ENCODE data around the gene TMPRSS3.

The TMPRSS3 gene

GRCh38 chr21:42387843-42388340 is 8.0 kb downstream of the TMPRSS3 start:
- no peak for DNase-seq (ENCODE audit: low spot score)

GRCh38 chr21:42387164-42387563 is 8.7 kb downstream of the TMPRSS3 start:
- DNase-seq (ENCODE audit: low spot score) = no peak

- no peak for DNase-seq (ENCODE audit: low spot score)
These were observed 9.7 kb downstream of the TMPRSS3 start for GRCh38 chr21:42386034-42386591.

- no peak for DNase-seq (ENCODE audit: low spot score)
These were observed 10.2 kb downstream of the TMPRSS3 start for GRCh38 chr21:42385619-42386018.

- DNase-seq (ENCODE audit: low spot score) = no peak
These were observed 10.9 kb downstream of the TMPRSS3 start for GRCh38 chr21:42384989-42385388.

GRCh38 chr21:42384156-42384945 is 11.5 kb downstream of the TMPRSS3 start:
- no peak for DNase-seq (ENCODE audit: low spot score)

- DNase-seq (ENCODE audit: low spot score) = no peak
These were observed 12.5 kb downstream of the TMPRSS3 start for GRCh38 chr21:42383331-42383730.

- no peak for DNase-seq (ENCODE audit: low spot score)
These were observed 12.9 kb downstream of the TMPRSS3 start for GRCh38 chr21:42382915-42383314.

- DNase-seq (ENCODE audit: low spot score) = peak; percentile 73
These were observed 14.4 kb downstream of the TMPRSS3 start for GRCh38 chr21:42381347-42381984.

- DNase-seq (ENCODE audit: low spot score) = no peak
These were observed 16.2 kb downstream of the TMPRSS3 start for GRCh38 chr21:42379426-42380215.

GRCh38 chr21:42378418-42378817 is 17.4 kb downstream of the TMPRSS3 start:
- DNase-seq (ENCODE audit: low spot score) = no peak

GRCh38 chr21:42377951-42378340 is 17.9 kb downstream of the TMPRSS3 start:
- no peak for DNase-seq (ENCODE audit: low spot score)

- no peak for DNase-seq (ENCODE audit: low spot score)
These were observed 18.5 kb downstream of the TMPRSS3 start for GRCh38 chr21:42377211-42377950.

GRCh38 chr21:42376338-42376982 is 19.4 kb downstream of the TMPRSS3 start:
- DNase-seq (ENCODE audit: low spot score) = no peak

- DNase-seq (ENCODE audit: low spot score) = no peak
These were observed 19.9 kb downstream of the TMPRSS3 start for GRCh38 chr21:42375966-42376337.

GRCh38 chr21:42375506-42375905 is 20.3 kb downstream of the TMPRSS3 start:
- DNase-seq (ENCODE audit: low spot score) = no peak

GRCh38 chr21:42374864-42375499 is 20.9 kb downstream of the TMPRSS3 start:
- DNase-seq (ENCODE audit: low spot score) = no peak

GRCh38 chr21:42374457-42374856 is 21.4 kb downstream of the TMPRSS3 start:
- no peak for DNase-seq (ENCODE audit: low spot score)

GRCh38 chr21:42373908-42374455 is 21.9 kb downstream of the TMPRSS3 start:
- DNase-seq (ENCODE audit: low spot score) = no peak

- no peak for DNase-seq (ENCODE audit: low spot score)
These were observed 22.5 kb downstream of the TMPRSS3 start for GRCh38 chr21:42373196-42373907.
